B cell (primary cell): Measurements from ENCODE around the gene HS6ST3. TPM values are rescaled to one million over a fixed set of nuclear protein-coding genes. Genes with fewer than 3 reads are reported as not detected.

Experiments used
- ATAC-seq: fragments of 200-7000 bp; cut with Tn5 transposase; one replicate; pipeline ENCODE4 v1.10.0; 2021; ENCODE audit warnings: low read depth, mild to moderate bottlenecking, moderate number of reproducible peaks, moderate library complexity
- CTCF ChIA-PET: fragments of 350-600 bp; sonication (Branson Sonifier 250); formaldehyde crosslinking; loops from one replicate; lab custom pipeline; 2021; ENCODE audit warnings: antibody characterized with exemption, inconsistent platforms; lab: Charles Lee
- POLR2A ChIA-PET: fragments of 350-600 bp; sonication (Branson Sonifier 250); formaldehyde crosslinking; loops from one replicate; lab custom pipeline; 2021; ENCODE audit warnings: antibody characterized with exemption; lab: Charles Lee
- DNase-seq: peaks from one replicate; pipeline ENCODE4 v3.0.0; 2013
- H2AFZ ChIP-seq: 2 replicates; pipeline ENCODE4 v1.6.1; 2012; ENCODE audit warnings: mild to moderate bottlenecking, low read depth, low read length; ENCODE audit not compliant: insufficient read depth, poor library complexity, severe bottlenecking
- H3K27ac ChIP-seq, 2 donors: 1 replicate in 1 of 2; 2 replicates in 1 of 2; pipeline ENCODE4 v1.5.1; 2012 to 2013; ENCODE audit warnings: low read length in 2 of 2, mild to moderate bottlenecking in 2 of 2, moderate library complexity in 1 of 2
- H3K27me3 ChIP-seq, 4 experiments: fragments of 200-600 bp in 1 of 4; sonication (generic) in 1 of 4; replicated peaks in 1 of 4; 1 replicate in 2 of 4; 2 replicates in 2 of 4; pipeline versions ENCODE4 v1.6.1 to v1.7.0; 2013 to 2016; ENCODE audit warnings: low read length in 3 of 4, mild to moderate bottlenecking in 2 of 4, mixed read lengths in 1 of 4, moderate library complexity in 1 of 4; ENCODE audit not compliant: insufficient read depth in 4 of 4, control insufficient read depth in 3 of 4; ENCODE audit errors: control extremely low read depth in 1 of 4
- H3K36me3 ChIP-seq, 2 experiments: replicated peaks in 1 of 2; 1 replicate in 1 of 2; 2 replicates in 1 of 2; pipeline versions ENCODE4 v1.6.1 to v1.7.1; 2013; ENCODE audit warnings: low read length in 1 of 2; ENCODE audit not compliant: insufficient read depth in 2 of 2, control insufficient read depth in 1 of 2; ENCODE audit errors: control extremely low read depth in 1 of 2, extremely low read depth in 1 of 2
- H3K4me1 ChIP-seq, 2 donors: fragments of 200-600 bp in 1 of 2; sonication (generic) in 1 of 2; 1 replicate in 1 of 2; 2 replicates in 1 of 2; pipeline versions ENCODE4 v1.5.1 to v1.6.1; 2013 to 2017; ENCODE audit warnings: low read length in 2 of 2; ENCODE audit not compliant: control insufficient read depth in 2 of 2, insufficient read depth in 2 of 2
- H3K4me2 ChIP-seq: replicated peaks from 2 replicates; pipeline ENCODE3; 2012; ENCODE audit warnings: mild to moderate bottlenecking, low read depth, low read length; ENCODE audit not compliant: poor library complexity, severe bottlenecking
- H3K4me3 ChIP-seq, 5 experiments: fragments of 200-600 bp in 1 of 5; sonication (generic) in 1 of 5; 1 replicate in 3 of 5; 2 replicates in 2 of 5; pipeline versions ENCODE4 v1.5.1 to v1.7.0; 2011 to 2016; ENCODE audit warnings: low read length in 4 of 5, mild to moderate bottlenecking in 4 of 5, low read depth in 2 of 5, control low read depth in 1 of 5, moderate library complexity in 1 of 5; ENCODE audit not compliant: insufficient read depth in 1 of 5; ENCODE audit errors: control extremely low read depth in 1 of 5, extremely low read depth in 1 of 5
- H3K79me2 ChIP-seq: fragments of 200-600 bp; sonication (generic); one replicate; pipeline ENCODE4 v1.6.0; 2016; ENCODE audit warnings: low read length; ENCODE audit not compliant: control insufficient read depth, insufficient read depth
- H3K9ac ChIP-seq: fragments of 200-600 bp; sonication (generic); 2 replicates; pipeline ENCODE4 v1.6.1; 2017; ENCODE audit warnings: mild to moderate bottlenecking, low read length, moderate library complexity
- H3K9me3 ChIP-seq, 3 donors: one replicate each; pipeline versions ENCODE4 v1.6.1 to v1.7.1; 2013; ENCODE audit warnings: low read length in 2 of 3; ENCODE audit not compliant: control insufficient read depth in 2 of 3, insufficient read depth in 1 of 3; ENCODE audit errors: control extremely low read depth in 1 of 3
- H4K20me1 ChIP-seq: 2 replicates; pipeline ENCODE4 v1.6.0; 2012; ENCODE audit warnings: mild to moderate bottlenecking, low read length; ENCODE audit not compliant: insufficient read depth, control insufficient read depth, poor library complexity, severe bottlenecking
- H3K27ac Mint-ChIP-seq: one replicate; pipeline ENCODE4 v1.8.0; 2021; ENCODE audit warnings: mixed read lengths
- H3K27me3 Mint-ChIP-seq: one replicate; pipeline ENCODE4 v1.8.0; 2021; ENCODE audit warnings: mixed read lengths
- H3K4me1 Mint-ChIP-seq: one replicate; pipeline ENCODE4 v1.8.0; 2021; ENCODE audit warnings: mixed read lengths
- H3K4me3 Mint-ChIP-seq: one replicate; pipeline ENCODE4 v1.8.0; 2021; ENCODE audit warnings: mixed read lengths
- H3K9me3 Mint-ChIP-seq: one replicate; pipeline ENCODE4 v1.8.0; 2022; ENCODE audit warnings: mixed read lengths; ENCODE audit not compliant: insufficient read depth
- CTCF ChIP-seq: fragments of 200-600 bp; IDR thresholded peaks from one replicate; pipeline ENCODE4 v1.8.0; 2022; ENCODE audit warnings: antibody characterized with exemption, mild to moderate bottlenecking
- EZH2 ChIP-seq: IDR thresholded peaks from 2 replicates; pipeline ENCODE4 v1.6.1; 2012; ENCODE audit warnings: borderline replicate concordance, low read depth, mild to moderate bottlenecking, moderate library complexity, low read length; ENCODE audit not compliant: insufficient read depth, poor library complexity, severe bottlenecking
- WGBS: methylation state at CpG from one replicate; pipeline ENCODE4 v1.1.5; 2013; ENCODE audit warnings: missing lambda C conversion rate; ENCODE audit not compliant: insufficient coverage; 5-methylcytosine and 5-hydroxymethylcytosine counted together
- intact Hi-C: fragments of 100-400 bp; cut with micrococcal nuclease; formaldehyde crosslinking; loops from one replicate; pipeline ENCODE4 v1.10.0; 2022
- polyA plus RNA-seq: library from polyadenylated mRNA; depleted of rRNA; stranded (reverse); fragments of >200 nt; gene quantifications from 2 replicates; pipeline ENCODE4 v1.2.3, GENCODE V29; 2012
- total RNA-seq, 2 donors: library from RNA; stranded (reverse); fragments of 120-200 nt in 1 of 2; gene quantifications; 1 replicate in 1 of 2; 2 replicates in 1 of 2; pipeline versions ENCODE4 v1.2.3 to v1.2.4, GENCODE V29; 2013 to 2022

HS6ST3 gene
- total and polyA plus RNA-seq, 2 donors (not counting 1 experiment from before 2014, with no cell fraction given), result not detected

DNA sequence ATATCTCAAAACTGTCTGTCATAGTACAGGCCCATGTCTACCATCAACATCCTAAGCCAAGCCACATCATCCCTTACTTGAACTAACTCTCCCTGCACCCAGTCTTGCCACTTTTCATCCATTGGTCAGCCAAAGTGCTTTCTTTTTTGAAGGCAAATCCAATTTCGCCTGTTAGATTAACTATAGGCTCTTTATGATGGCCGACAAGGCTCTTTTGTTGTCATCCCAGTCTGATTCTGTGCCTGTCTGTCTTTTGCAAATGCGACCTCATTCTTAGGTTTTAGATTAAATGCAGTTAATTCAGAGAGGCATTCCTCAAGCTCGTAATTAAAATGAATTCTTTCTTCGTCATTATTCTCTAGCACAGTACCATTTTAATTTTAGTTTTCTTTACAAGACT lies 148.3 kb downstream of the HS6ST3 start:
- Mint-ChIP-seq H3K4me3 (no peak overlapping the region), H3K27me3 (no peaks in the 10 kb centered on the region), H3K4me1 (no peaks in the 10 kb centered on the region), H3K9me3 (no peaks in the 10 kb centered on the region), H3K27ac (no peak overlapping the region)
- Histone ChIP-seq H3K4me2 (no peak overlapping the region), H3K4me3 (no peak overlapping the region), H4K20me1 (no peaks in the 10 kb centered on the region), H3K27me3 (no peaks in the 10 kb centered on the region), H3K9me3 (peaks cover 0 to 3% (median 1%) of the 10 kb centered on the region in 3 donors), H3K27ac (no peak overlapping the region), H3K4me1 (no peaks in the 10 kb centered on the region), H3K36me3 (no peaks in the 10 kb centered on the region), H3K9ac (no peak overlapping the region), H3K79me2 (no peaks in the 10 kb centered on the region), H2AFZ (no peak overlapping the region)
- DNase-seq (no peak), ATAC-seq (no peak)
- WGBS, result 73% methylated on average over 2 of the region's 5 CpGs
- TF ChIP-seq CTCF (no peak), EZH2 (no peak)
- ChIA-PET CTCF (no interaction called here), POLR2A (no interaction called here)
- intact Hi-C loops, result no loop called here

DNA sequence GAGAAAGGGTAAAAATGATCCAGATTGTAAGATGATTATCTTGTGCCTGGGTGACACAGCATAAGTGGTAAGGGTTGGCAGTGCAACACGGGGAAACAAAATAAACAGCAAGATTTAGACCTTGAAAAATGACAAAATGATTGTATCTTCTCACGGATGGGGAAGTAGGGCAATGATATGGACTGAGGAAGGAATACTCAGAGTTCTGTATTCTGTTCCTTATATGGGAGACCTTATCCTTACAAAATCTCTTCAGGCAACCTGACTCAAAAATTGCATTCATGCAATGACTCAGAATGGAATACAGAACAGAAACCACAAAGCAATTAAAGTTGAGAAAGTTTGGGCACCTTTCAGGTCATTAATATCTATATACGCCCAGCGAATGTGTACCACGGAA lies 149.0 kb downstream of the HS6ST3 start:
- Mint-ChIP-seq H3K4me1 (no peaks in the 10 kb centered on the region), H3K27ac (no peak overlapping the region), H3K4me3 (no peak overlapping the region), H3K9me3 (no peaks in the 10 kb centered on the region), H3K27me3 (no peaks in the 10 kb centered on the region)
- Histone ChIP-seq H4K20me1 (no peaks in the 10 kb centered on the region), H3K4me1 (no peaks in the 10 kb centered on the region), H3K4me3 (no peak overlapping the region), H3K27me3 (no peaks in the 10 kb centered on the region), H2AFZ (no peak overlapping the region), H3K9ac (no peak overlapping the region), H3K36me3 (no peaks in the 10 kb centered on the region), H3K27ac (no peak overlapping the region), H3K79me2 (no peaks in the 10 kb centered on the region), H3K4me2 (no peak overlapping the region), H3K9me3 (peaks cover 0 to 3% (median 1%) of the 10 kb centered on the region in 3 donors)
- DNase-seq (no peak), ATAC-seq (no peak)
- TF ChIP-seq EZH2 (no peak), CTCF (no peak)
- ChIA-PET POLR2A (no interaction called here), CTCF (no interaction called here)
- intact Hi-C loops, result no loop called here
- 55% methylated on average over 2 of the region's 5 CpGs for WGBS
